Muscle of leg (tissue), 11 donors: Measurements from ENCODE around the gene SKIC2. TPM values are rescaled to one million over a fixed set of nuclear protein-coding genes. Genes with fewer than 3 reads are reported as not detected.

Source experiments
- DNase-seq: peaks from one replicate; pipeline ENCODE4 v3.0.0; 2013
- H3K27ac ChIP-seq: one replicate; pipeline ENCODE4 v1.5.1; 2013; ENCODE audit warnings: mild to moderate bottlenecking, low read length, control low read depth
- H3K27me3 ChIP-seq: one replicate; pipeline ENCODE4 v1.6.1; 2013; ENCODE audit warnings: low read length; ENCODE audit not compliant: control insufficient read depth, insufficient read depth
- H3K36me3 ChIP-seq: one replicate; pipeline ENCODE4 v1.6.1; 2013; ENCODE audit warnings: low read length; ENCODE audit not compliant: control insufficient read depth, insufficient read depth
- H3K4me1 ChIP-seq: one replicate; pipeline ENCODE4 v1.6.1; 2013; ENCODE audit warnings: low read length; ENCODE audit not compliant: control insufficient read depth, insufficient read depth
- H3K4me3 ChIP-seq: one replicate; pipeline ENCODE4 v1.5.1; 2013; ENCODE audit warnings: low read length, control low read depth
- H3K9me3 ChIP-seq: replicated peaks from 2 replicates; pipeline ENCODE4 v1.6.1; 2013; ENCODE audit warnings: low read depth, low read length; ENCODE audit not compliant: control insufficient read depth
- WGBS: methylation state at CpG from one replicate; pipeline ENCODE4 v1.1.5; 2013; ENCODE audit warnings: missing lambda C conversion rate; ENCODE audit not compliant: insufficient coverage; 5-methylcytosine and 5-hydroxymethylcytosine counted together
- polyA plus RNA-seq, 8 donors: library from polyadenylated mRNA; unstranded; fragments of 120-200 nt; gene quantifications; one replicate each; pipeline versions ENCODE4 v1.2.1 to v1.2.3, GENCODE V29; 2013; ENCODE audit warnings: inconsistent platforms in 1 of 8, low replicate concordance in 1 of 8; ENCODE audit not compliant: insufficient read length in 8 of 8, insufficient read depth in 1 of 8
- total RNA-seq: library from RNA; stranded (reverse); fragments of 120-200 nt; gene quantifications from one replicate; pipeline ENCODE4 v1.2.4, GENCODE V29; 2013

The SKIC2 gene
- total and polyA plus RNA-seq, 9 donors = 21.8 to 34.1 (median 30.7) TPM

GRCh38 chr6:31943742-31944141 is 15.2 kb upstream of the SKIC2 start:
- H3K27me3 ChIP-seq = peaks cover 12% of the 10 kb centered on the region
- H3K4me1 ChIP-seq = peaks cover 15% of the 10 kb centered on the region
- no peaks in the 10 kb centered on the region for H3K9me3 ChIP-seq
- no peak overlapping the region for H3K27ac ChIP-seq
- WGBS = 100% methylated on average over 1 of the region's 3 CpGs
- no peak overlapping the region for H3K4me3 ChIP-seq
- DNase-seq = no peak
- no peaks in the 10 kb centered on the region for H3K36me3 ChIP-seq

DNA sequence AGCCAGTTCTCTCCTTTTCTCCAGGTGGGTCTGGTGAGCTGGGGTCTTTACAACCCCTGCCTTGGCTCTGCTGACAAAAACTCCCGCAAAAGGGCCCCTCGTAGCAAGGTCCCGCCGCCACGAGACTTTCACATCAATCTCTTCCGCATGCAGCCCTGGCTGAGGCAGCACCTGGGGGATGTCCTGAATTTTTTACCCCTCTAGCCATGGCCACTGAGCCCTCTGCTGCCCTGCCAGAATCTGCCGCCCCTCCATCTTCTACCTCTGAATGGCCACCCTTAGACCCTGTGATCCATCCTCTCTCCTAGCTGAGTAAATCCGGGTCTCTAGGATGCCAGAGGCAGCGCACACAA is 13.8 kb upstream of the SKIC2 start:
- no peaks in the 10 kb centered on the region for H3K9me3 ChIP-seq
- H3K27ac ChIP-seq = peak overlapping the region; percentile 44
- DNase-seq = no peak
- H3K27me3 ChIP-seq = peaks cover 12% of the 10 kb centered on the region
- no peaks in the 10 kb centered on the region for H3K36me3 ChIP-seq
- 63% methylated on average over 9 of the region's 9 CpGs for WGBS
- H3K4me1 ChIP-seq = peaks cover 15% of the 10 kb centered on the region
- no peak overlapping the region for H3K4me3 ChIP-seq

- no peak within 1 kb of the TSS for H3K4me3 ChIP-seq
- peaks cover 12% of the 10 kb centered on the region for H3K27me3 ChIP-seq
- peaks cover 14% of the 10 kb centered on the region for H3K4me1 ChIP-seq
- peak within 1 kb of the TSS; percentile 67 for H3K27ac ChIP-seq
- 42% methylated on average over 11 of the region's 11 CpGs for WGBS
- peaks cover 1% of the 10 kb centered on the region for H3K36me3 ChIP-seq
- DNase-seq = peak; percentile 64
- H3K9me3 ChIP-seq = no peaks in the 10 kb centered on the region
Observed at GRCh38 chr6:31945507-31946369, 13.2 kb upstream of the SKIC2 start, which contains the start of gene CFB. CFB (plus strand) TSS chr6:31946095; CDS start chr6:31946222, 127 bp downstream.

- Histone ChIP-seq H3K27me3 (peaks cover 12% of the 10 kb centered on the region), H3K27ac (no peak overlapping the region), H3K36me3 (peaks cover 8% of the 10 kb centered on the region), H3K4me1 (peaks cover 12% of the 10 kb centered on the region), H3K4me3 (no peak overlapping the region), H3K9me3 (no peaks in the 10 kb centered on the region)
- 70% methylated on average over 9 of the region's 11 CpGs for WGBS
- no peak for DNase-seq
Observed at GRCh38 chr6:31946370-31946885, 12.5 kb upstream of the SKIC2 start.

DNA sequence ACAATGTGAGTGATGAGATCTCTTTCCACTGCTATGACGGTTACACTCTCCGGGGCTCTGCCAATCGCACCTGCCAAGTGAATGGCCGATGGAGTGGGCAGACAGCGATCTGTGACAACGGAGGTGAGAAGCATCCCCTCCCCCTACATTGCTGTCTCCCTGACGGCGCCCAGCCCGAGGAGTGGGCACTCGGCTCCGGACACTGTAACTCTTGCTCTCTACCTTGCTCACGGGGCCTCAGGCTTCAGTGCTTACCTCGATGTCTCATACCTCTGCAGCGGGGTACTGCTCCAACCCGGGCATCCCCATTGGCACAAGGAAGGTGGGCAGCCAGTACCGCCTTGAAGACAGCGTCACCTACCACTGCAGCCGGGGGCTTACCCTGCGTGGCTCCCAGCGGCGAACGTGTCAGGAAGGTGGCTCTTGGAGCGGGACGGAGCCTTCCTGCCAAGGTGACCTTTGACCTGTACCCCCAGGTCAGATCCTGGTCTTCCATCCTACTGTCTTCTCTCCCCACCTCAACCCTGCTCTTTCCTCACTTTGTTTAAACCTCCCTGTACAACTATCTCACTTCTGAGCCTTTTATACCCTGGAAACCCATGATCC is 11.8 kb upstream of the SKIC2 start:
- 84% methylated on average over 22 of the region's 24 CpGs for WGBS
- Histone ChIP-seq H3K9me3 (no peaks in the 10 kb centered on the region), H3K4me3 (no peak overlapping the region), H3K27ac (no peak overlapping the region), H3K27me3 (peaks cover 12% of the 10 kb centered on the region), H3K4me1 (peaks cover 12% of the 10 kb centered on the region), H3K36me3 (peaks cover 15% of the 10 kb centered on the region)
- DNase-seq = no peak

DNA sequence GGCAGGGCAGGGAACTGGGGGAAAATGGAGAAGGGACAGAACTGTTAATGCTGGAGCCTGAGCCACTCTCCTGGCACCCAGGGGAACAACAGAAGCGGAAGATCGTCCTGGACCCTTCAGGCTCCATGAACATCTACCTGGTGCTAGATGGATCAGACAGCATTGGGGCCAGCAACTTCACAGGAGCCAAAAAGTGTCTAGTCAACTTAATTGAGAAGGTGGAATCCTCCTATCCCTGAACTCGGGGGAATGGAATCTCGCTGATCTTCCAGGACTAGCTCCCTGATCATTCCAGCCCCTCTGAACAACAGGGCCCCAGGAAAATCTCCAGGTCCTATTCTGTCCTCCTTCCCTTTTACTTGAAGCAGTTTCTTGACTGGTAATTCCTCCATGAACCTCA is 11.1 kb upstream of the SKIC2 start:
- H3K27ac ChIP-seq = no peak overlapping the region
- peaks cover 20% of the 10 kb centered on the region for H3K36me3 ChIP-seq
- peaks cover 8% of the 10 kb centered on the region for H3K27me3 ChIP-seq
- no peak for DNase-seq
- H3K4me1 ChIP-seq = peaks cover 12% of the 10 kb centered on the region
- H3K4me3 ChIP-seq = no peak overlapping the region
- no peaks in the 10 kb centered on the region for H3K9me3 ChIP-seq
- 78% methylated on average over 4 of the region's 4 CpGs for WGBS

DNA sequence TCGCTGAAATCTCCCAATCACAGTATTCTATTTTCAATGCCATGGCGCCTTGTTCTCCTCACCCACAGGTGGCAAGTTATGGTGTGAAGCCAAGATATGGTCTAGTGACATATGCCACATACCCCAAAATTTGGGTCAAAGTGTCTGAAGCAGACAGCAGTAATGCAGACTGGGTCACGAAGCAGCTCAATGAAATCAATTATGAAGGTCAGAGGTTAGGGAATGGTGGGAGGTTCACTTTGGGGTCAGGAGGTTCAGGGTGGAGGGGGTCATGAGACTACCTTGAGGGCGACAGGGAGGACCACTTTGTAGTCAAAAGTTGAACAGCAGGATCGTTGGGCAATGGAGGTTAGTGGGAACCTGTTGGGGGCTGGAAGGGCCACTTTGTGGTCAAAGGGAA is 10.7 kb upstream of the SKIC2 start:
- H3K36me3 ChIP-seq = peaks cover 25% of the 10 kb centered on the region
- DNase-seq = no peak
- no peak overlapping the region for H3K4me3 ChIP-seq
- WGBS = 90% methylated on average over 3 of the region's 5 CpGs
- H3K4me1 ChIP-seq = peaks cover 12% of the 10 kb centered on the region
- H3K27ac ChIP-seq = no peak overlapping the region
- no peaks in the 10 kb centered on the region for H3K9me3 ChIP-seq
- H3K27me3 ChIP-seq = peaks cover 8% of the 10 kb centered on the region

DNA sequence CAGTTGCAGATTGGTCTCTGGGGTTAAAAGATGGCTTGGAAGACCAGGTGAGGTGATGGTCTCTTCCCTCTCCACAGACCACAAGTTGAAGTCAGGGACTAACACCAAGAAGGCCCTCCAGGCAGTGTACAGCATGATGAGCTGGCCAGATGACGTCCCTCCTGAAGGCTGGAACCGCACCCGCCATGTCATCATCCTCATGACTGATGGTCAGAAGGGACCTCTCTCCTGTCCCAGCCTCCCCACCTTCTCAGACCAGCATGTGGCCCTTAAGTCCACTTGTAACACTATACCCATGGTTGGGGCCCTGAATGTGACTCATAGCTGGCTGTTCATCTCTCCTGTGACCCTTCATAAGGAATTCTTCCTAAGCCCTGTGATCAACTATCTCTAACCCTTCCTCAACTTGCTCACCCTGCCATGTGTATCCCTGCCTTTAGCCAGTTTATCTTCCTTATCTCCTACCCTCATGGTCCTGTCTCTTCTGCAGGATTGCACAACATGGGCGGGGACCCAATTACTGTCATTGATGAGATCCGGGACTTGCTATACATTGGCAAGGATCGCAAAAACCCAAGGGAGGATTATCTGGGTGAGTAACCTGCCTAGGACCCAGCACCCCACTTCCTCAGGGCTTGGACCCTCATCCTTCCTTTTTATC is 10.1 kb upstream of the SKIC2 start:
- Histone ChIP-seq H3K36me3 (peaks cover 31% of the 10 kb centered on the region), H3K27me3 (peaks cover 8% of the 10 kb centered on the region), H3K27ac (no peak overlapping the region), H3K4me1 (peaks cover 12% of the 10 kb centered on the region), H3K4me3 (no peak overlapping the region), H3K9me3 (no peaks in the 10 kb centered on the region)
- DNase-seq = no peak
- 84% methylated on average over 3 of the region's 6 CpGs for WGBS

DNA sequence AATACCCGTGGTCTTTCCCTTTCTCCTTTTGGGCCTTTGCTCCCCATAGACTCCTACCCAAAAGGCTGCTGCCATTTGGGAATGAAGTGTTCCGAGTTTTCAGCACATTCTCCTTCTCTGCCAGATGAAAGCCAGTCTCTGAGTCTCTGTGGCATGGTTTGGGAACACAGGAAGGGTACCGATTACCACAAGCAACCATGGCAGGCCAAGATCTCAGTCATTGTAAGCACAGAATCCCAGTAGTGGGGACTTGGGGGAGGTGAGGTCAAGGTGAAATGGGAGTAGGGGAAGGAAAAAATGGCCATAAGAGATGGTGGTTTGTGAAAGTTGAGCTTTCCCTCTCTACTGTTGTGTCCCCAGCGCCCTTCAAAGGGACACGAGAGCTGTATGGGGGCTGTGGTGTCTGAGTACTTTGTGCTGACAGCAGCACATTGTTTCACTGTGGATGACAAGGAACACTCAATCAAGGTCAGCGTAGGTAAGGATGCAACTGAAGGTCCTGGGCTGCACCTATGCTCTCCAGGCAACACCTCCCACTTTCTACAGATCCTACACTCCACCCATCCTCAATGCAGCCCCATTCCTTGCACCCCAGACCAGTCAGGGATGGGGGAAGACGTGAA is 8.9 kb upstream of the SKIC2 start:
- Histone ChIP-seq H3K27me3 (peaks cover 3% of the 10 kb centered on the region), H3K4me3 (no peak overlapping the region), H3K9me3 (no peaks in the 10 kb centered on the region), H3K36me3 (peaks cover 42% of the 10 kb centered on the region), H3K4me1 (peaks cover 12% of the 10 kb centered on the region), H3K27ac (no peak overlapping the region)
- DNase-seq = no peak
- WGBS = 86% methylated on average over 3 of the region's 7 CpGs
